Measurements from ENCODE around the gene LPP. TPM values are rescaled to one million over a fixed set of nuclear protein-coding genes. Genes with fewer than 3 reads are reported as not detected.

The LPP gene
- total RNA-seq, 1 experiment from 2014 or later = 120 TPM

- TF ChIP-seq CTCF (IDR thresholded peaks at IDR 0.05; ENCODE audit: insufficient read depth in 1 of 2, low read depth in 1 of 2, low read length in 1 of 2, severe bottlenecking in 1 of 2, unreplicated experiment in 1 of 2) = no peak
- intact Hi-C loops (cut with micrococcal nuclease; ENCODE audit: unreplicated experiment) = no loop called here
- no peaks in the 10 kb centered on the region for H3K4me1 ChIP-seq
- Mint-ChIP-seq H3K9me3 (ENCODE audit: unreplicated experiment) (no peaks in the 10 kb centered on the region), H3K36me3 (ENCODE audit: insufficient read depth, unreplicated experiment) (peaks cover 13% of the 10 kb centered on the region), H3K27me3 (ENCODE audit: insufficient read depth, unreplicated experiment) (no peaks in the 10 kb centered on the region), H3K27ac (ENCODE audit: unreplicated experiment) (peak overlapping the region; percentile 5), H3K4me3 (ENCODE audit: unreplicated experiment) (no peak overlapping the region), H3K4me1 (ENCODE audit: low read depth, unreplicated experiment) (peaks cover 17% of the 10 kb centered on the region)
- no peaks in the 10 kb centered on the region for H3K36me3 ChIP-seq (ENCODE audit: control insufficient read depth, insufficient read depth, low read length)
- BruUV-seq (replicated peaks) = no TSS peak
- ChIA-PET CTCF (no interaction called here), POLR2A (no interaction called here)
- no peaks in the 10 kb centered on the region for H3K27me3 ChIP-seq (replicated peaks; ENCODE audit: control insufficient read depth, insufficient read depth, low read length)
- no peak overlapping the region for H3K4me3 ChIP-seq (ENCODE audit: low read depth, low read length)
- DNase-seq = no peak
- H3K9me3 ChIP-seq = no peaks in the 10 kb centered on the region
Measured at GRCh38 chr3:188362405-188362831, 208.5 kb downstream of the LPP start.

- Histone ChIP-seq H3K4me1 (peaks cover 3% of the 10 kb centered on the region; the same call in 1 of the 2 replicates), H3K4me3 (ENCODE audit: low read depth, low read length) (no peak overlapping the region), H3K9me3 (no peaks in the 10 kb centered on the region), H3K27me3 (replicated peaks; ENCODE audit: control insufficient read depth, insufficient read depth, low read length) (no peaks in the 10 kb centered on the region), H3K36me3 (ENCODE audit: control insufficient read depth, insufficient read depth, low read length) (no peaks in the 10 kb centered on the region)
- CTCF ChIA-PET = no interaction called here
- no TSS peak for BruUV-seq (replicated peaks)
- H3K9me3 Mint-ChIP-seq (ENCODE audit: unreplicated experiment) = no peaks in the 10 kb centered on the region
- H3K4me3 Mint-ChIP-seq (ENCODE audit: unreplicated experiment) = no peak overlapping the region
- no peak for TF ChIP-seq CTCF (IDR thresholded peaks at IDR 0.05; ENCODE audit: insufficient read depth in 1 of 2, low read depth in 1 of 2, low read length in 1 of 2, severe bottlenecking in 1 of 2, unreplicated experiment in 1 of 2)
- DNase-seq = no peak
- intact Hi-C loops (cut with micrococcal nuclease; ENCODE audit: unreplicated experiment) = no loop called here
- POLR2A ChIA-PET = no interaction called here
- peaks cover 18% of the 10 kb centered on the region for H3K4me1 Mint-ChIP-seq (ENCODE audit: low read depth, unreplicated experiment)
- H3K36me3 Mint-ChIP-seq (ENCODE audit: insufficient read depth, unreplicated experiment) = peaks cover 6% of the 10 kb centered on the region
- no peaks in the 10 kb centered on the region for H3K27me3 Mint-ChIP-seq (ENCODE audit: insufficient read depth, unreplicated experiment)
- H3K27ac Mint-ChIP-seq (ENCODE audit: unreplicated experiment) = no peak overlapping the region
Measured at GRCh38 chr3:188365184-188365583, 211.2 kb downstream of the LPP start.

GRCh38 chr3:188365988-188366698 lies 212.2 kb downstream of the LPP start:
- intact Hi-C loops (cut with micrococcal nuclease; ENCODE audit: unreplicated experiment) = no loop called here
- Mint-ChIP-seq H3K36me3 (ENCODE audit: insufficient read depth, unreplicated experiment) (peaks cover 6% of the 10 kb centered on the region), H3K9me3 (ENCODE audit: unreplicated experiment) (no peaks in the 10 kb centered on the region), H3K4me1 (ENCODE audit: low read depth, unreplicated experiment) (peaks cover 18% of the 10 kb centered on the region), H3K27me3 (ENCODE audit: insufficient read depth, unreplicated experiment) (no peaks in the 10 kb centered on the region), H3K4me3 (ENCODE audit: unreplicated experiment) (no peak overlapping the region), H3K27ac (ENCODE audit: unreplicated experiment) (no peak overlapping the region)
- Histone ChIP-seq H3K4me3 (ENCODE audit: low read depth, low read length) (no peak overlapping the region), H3K4me1 (peaks cover 3% of the 10 kb centered on the region; the same call in 1 of the 2 replicates), H3K9me3 (no peaks in the 10 kb centered on the region), H3K36me3 (ENCODE audit: control insufficient read depth, insufficient read depth, low read length) (no peaks in the 10 kb centered on the region), H3K27me3 (replicated peaks; ENCODE audit: control insufficient read depth, insufficient read depth, low read length) (no peaks in the 10 kb centered on the region)
- POLR2A ChIA-PET = no interaction called here
- BruUV-seq (replicated peaks) = no TSS peak
- no peak for TF ChIP-seq CTCF (IDR thresholded peaks at IDR 0.05; ENCODE audit: insufficient read depth in 1 of 2, low read depth in 1 of 2, low read length in 1 of 2, severe bottlenecking in 1 of 2, unreplicated experiment in 1 of 2)
- CTCF ChIA-PET = no interaction called here
- no peak for DNase-seq

All from Caco-2 (cell line).